ENCODE measurements around the gene POP4.

POP4 gene

DNA sequence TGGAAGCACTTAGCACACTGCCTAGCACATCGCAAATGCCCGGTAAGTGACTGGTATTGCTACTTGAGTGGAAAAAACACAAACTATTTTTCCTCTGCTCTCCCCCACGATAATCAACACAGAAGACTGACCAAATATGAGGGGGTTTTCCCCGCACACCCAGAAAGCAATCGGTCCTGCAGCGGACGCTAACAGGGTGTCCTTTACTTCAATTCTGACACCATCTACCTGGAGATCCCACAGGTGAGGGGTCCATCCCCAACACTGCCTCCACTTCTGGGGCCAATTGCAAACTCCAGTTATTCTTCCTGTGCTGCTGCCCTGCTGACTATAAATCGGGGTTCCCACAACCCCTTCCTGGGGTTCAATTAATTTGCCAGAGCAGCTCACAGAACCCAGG lies 33.0 kb downstream of the POP4 start:
- no peak overlapping the region for H3K27ac ChIP-seq
- TF ChIP-seq, protein P1, sequence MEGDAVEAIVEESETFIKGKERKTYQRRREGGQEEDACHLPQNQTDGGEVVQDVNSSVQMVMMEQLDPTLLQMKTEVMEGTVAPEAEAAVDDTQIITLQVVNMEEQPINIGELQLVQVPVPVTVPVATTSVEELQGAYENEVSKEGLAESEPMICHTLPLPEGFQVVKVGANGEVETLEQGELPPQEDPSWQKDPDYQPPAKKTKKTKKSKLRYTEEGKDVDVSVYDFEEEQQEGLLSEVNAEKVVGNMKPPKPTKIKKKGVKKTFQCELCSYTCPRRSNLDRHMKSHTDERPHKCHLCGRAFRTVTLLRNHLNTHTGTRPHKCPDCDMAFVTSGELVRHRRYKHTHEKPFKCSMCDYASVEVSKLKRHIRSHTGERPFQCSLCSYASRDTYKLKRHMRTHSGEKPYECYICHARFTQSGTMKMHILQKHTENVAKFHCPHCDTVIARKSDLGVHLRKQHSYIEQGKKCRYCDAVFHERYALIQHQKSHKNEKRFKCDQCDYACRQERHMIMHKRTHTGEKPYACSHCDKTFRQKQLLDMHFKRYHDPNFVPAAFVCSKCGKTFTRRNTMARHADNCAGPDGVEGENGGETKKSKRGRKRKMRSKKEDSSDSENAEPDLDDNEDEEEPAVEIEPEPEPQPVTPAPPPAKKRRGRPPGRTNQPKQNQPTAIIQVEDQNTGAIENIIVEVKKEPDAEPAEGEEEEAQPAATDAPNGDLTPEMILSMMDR (IDR thresholded peaks at IDR 0.05; ENCODE audit: low read depth, low read length): no peak
- no peak for DNase-seq
- no peak overlapping the region for H3K4me3 ChIP-seq (ENCODE audit: low read depth, low read length)
- H3K27me3 ChIP-seq (ENCODE audit: insufficient read depth, low read depth, severe bottlenecking): no peaks in the 10 kb centered on the region
- no peaks in the 10 kb centered on the region for H3K36me3 ChIP-seq
- H3K9me3 ChIP-seq (ENCODE audit: severe bottlenecking): no peaks in the 10 kb centered on the region

DNA sequence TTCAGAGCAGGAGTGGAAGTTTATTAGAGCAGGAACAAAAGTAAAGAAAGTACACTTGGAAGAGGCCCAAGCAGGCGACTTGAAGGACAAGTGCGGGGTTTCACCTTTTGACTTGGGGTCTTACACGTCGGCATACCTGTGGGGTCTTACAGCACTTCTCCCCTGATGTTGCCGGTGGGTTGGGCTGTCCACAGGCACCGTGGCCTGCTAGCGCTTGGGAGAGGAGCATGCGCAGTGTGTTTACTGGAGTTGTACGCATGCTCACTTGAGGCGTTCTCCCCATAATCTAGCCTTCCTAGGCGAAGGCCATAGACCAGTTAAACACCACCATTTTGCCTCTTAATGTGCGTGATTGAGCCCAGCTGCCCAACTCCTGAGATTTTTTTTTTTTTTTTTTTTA lies 34.1 kb downstream of the POP4 start:
- TF ChIP-seq, protein P1 (IDR thresholded peaks at IDR 0.05; ENCODE audit: low read depth, low read length): no peak
- no peaks in the 10 kb centered on the region for H3K9me3 ChIP-seq (ENCODE audit: severe bottlenecking)
- DNase-seq: no peak
- H3K36me3 ChIP-seq: no peaks in the 10 kb centered on the region
- no peak overlapping the region for H3K4me3 ChIP-seq (ENCODE audit: low read depth, low read length)
- no peaks in the 10 kb centered on the region for H3K27me3 ChIP-seq (ENCODE audit: insufficient read depth, low read depth, severe bottlenecking)
- H3K27ac ChIP-seq: no peak overlapping the region

DNA sequence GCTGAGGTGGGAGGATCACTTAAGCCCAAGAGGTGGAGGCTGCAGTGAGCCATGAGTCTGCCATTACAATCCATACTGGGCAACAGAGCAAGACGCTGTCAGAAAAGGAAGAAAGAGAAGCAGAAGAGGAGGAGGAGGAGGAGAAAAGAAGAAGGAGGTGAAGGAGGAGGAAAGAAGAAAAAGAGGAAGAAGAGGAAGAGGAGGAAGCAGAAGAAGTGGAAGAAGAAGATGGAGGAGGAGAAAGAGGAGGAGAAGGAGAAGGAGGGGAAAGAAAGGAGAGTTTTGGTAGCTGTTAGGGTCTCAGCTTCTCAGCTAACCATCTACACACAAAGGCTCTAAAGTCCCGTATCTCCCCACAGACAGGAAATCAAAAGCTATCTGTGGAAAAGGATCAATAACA lies 35.5 kb downstream of the POP4 start:
- Histone ChIP-seq H3K36me3 (no peaks in the 10 kb centered on the region), H3K27me3 (ENCODE audit: insufficient read depth, low read depth, severe bottlenecking) (no peaks in the 10 kb centered on the region), H3K4me3 (ENCODE audit: low read depth, low read length) (no peak overlapping the region), H3K27ac (no peak overlapping the region), H3K9me3 (ENCODE audit: severe bottlenecking) (no peaks in the 10 kb centered on the region)
- TF ChIP-seq, protein P1 (IDR thresholded peaks at IDR 0.05; ENCODE audit: low read depth, low read length): no peak
- no peak for DNase-seq

DNA sequence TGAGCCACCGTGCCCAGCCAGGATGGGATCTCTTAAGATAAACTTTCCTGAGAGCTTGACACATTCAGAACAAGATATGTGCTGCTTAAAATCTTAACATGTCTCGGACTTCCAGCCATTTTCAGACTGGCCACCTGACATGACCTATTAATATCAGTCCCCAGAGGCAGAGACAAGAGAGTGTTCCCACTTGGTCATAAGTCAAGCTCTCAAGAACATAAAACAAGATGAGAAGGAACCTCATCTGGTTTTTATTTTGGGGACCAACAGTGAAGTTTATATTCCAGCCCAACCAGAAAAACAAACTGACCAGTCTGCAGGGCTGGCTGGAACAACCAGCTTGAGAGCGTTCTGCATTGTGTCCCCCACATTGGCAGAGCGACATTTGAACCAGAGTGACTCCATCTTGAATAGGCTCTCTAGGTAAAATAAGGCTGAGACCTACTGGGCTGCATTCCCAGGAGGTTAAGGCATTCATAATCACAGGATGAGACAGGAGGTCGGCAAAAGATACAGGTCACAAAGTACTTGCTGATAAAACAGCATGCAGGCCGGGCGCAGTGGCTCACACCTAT lies 37.4 kb downstream of the POP4 start:
- Histone ChIP-seq H3K9me3 (ENCODE audit: severe bottlenecking) (no peaks in the 10 kb centered on the region), H3K27me3 (ENCODE audit: insufficient read depth, low read depth, severe bottlenecking) (no peaks in the 10 kb centered on the region), H3K4me3 (ENCODE audit: low read depth, low read length) (no peak overlapping the region), H3K27ac (no peak overlapping the region), H3K36me3 (no peaks in the 10 kb centered on the region)
- TF ChIP-seq, protein P1 (IDR thresholded peaks at IDR 0.05; ENCODE audit: low read depth, low read length): no peak
- no peak for DNase-seq

DNA sequence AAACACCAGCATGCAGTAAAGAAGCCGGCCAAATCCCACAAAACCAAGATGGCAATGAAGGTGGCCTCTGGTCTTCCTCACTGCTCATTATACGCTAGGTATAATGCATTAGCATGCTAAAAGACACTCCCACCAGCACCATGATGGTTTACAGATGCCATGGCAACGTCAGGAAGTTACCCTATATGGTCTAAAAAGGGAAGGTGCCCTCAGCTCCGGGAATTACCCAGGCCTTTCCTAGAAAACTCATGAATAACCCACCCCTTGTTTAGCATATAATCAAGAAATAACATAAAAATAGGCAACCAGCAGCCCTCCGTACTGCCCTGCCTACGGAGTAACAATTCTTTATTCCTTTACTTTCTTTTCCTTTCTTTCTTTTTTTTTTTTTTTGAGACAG lies 38.1 kb downstream of the POP4 start:
- TF ChIP-seq, protein P1 (IDR thresholded peaks at IDR 0.05; ENCODE audit: low read depth, low read length): no peak
- H3K9me3 ChIP-seq (ENCODE audit: severe bottlenecking): no peaks in the 10 kb centered on the region
- DNase-seq: no peak
- H3K36me3 ChIP-seq: no peaks in the 10 kb centered on the region
- H3K27ac ChIP-seq: no peak overlapping the region
- no peak overlapping the region for H3K4me3 ChIP-seq (ENCODE audit: low read depth, low read length)
- no peaks in the 10 kb centered on the region for H3K27me3 ChIP-seq (ENCODE audit: insufficient read depth, low read depth, severe bottlenecking)

DNA sequence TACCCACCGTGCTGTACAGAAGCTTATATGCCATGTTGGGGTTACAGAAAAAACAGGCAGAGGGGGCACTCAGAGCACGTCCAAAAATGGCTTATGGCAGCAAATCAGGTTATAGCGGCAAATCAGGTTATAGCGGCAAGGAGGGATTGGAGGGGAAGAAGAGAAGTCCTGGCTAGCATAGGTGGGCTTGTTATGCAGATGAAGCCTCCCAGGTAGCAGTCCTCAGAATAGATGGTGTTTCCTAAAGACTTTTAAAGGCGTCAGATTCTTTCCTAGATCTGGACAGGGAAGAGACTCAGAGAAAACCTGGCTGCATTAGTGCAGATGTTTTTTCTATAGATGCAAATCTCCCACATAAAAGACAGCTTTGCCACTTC lies 39.4 kb downstream of the POP4 start:
- no peak overlapping the region for H3K27ac ChIP-seq
- no peak for DNase-seq

More for the DNA sequence above, 39.4 kb downstream of the POP4 start:
- no peaks in the 10 kb centered on the region for H3K36me3 ChIP-seq
- H3K27me3 ChIP-seq (ENCODE audit: insufficient read depth, low read depth, severe bottlenecking): no peaks in the 10 kb centered on the region
- no peaks in the 10 kb centered on the region for H3K9me3 ChIP-seq (ENCODE audit: severe bottlenecking)
- no peak overlapping the region for H3K4me3 ChIP-seq (ENCODE audit: low read depth, low read length)
- TF ChIP-seq, protein P1 (IDR thresholded peaks at IDR 0.05; ENCODE audit: low read depth, low read length): no peak

Data from WERI-Rb-1 (cell line).